Measurements from ENCODE around the gene PIGS.
"Not testable (repeated sequence)": the region's sequence is repeated elsewhere in the genome, so short reads cannot be mapped to it uniquely, and the experiment has no call there.

PIGS gene

GRCh38 chr17:28579526-28579925, 8.2 kb upstream of the PIGS start:
- DNase-seq (ENCODE audit: low read depth in 1 of 2, low spot score in 1 of 2), result no peak

- DNase-seq (ENCODE audit: low read depth in 1 of 2, low spot score in 1 of 2), result no peak
These were observed 7.2 kb upstream of the PIGS start for GRCh38 chr17:28578246-28579195.

GRCh38 chr17:28577466-28577824, 6.1 kb upstream of the PIGS start:
- DNase-seq (ENCODE audit: low read depth in 1 of 2, low spot score in 1 of 2), result no peak

GRCh38 chr17:28576758-28577465, 5.6 kb upstream of the PIGS start, which contains the start of gene ALDOC:
Gene ALDOC (minus strand): TSS chr17:28576895. CDS start chr17:28575532, 1,363 bp downstream.
- DNase-seq (ENCODE audit: low read depth in 1 of 2, low spot score in 1 of 2), result peak; percentile 91 to 96

DNA sequence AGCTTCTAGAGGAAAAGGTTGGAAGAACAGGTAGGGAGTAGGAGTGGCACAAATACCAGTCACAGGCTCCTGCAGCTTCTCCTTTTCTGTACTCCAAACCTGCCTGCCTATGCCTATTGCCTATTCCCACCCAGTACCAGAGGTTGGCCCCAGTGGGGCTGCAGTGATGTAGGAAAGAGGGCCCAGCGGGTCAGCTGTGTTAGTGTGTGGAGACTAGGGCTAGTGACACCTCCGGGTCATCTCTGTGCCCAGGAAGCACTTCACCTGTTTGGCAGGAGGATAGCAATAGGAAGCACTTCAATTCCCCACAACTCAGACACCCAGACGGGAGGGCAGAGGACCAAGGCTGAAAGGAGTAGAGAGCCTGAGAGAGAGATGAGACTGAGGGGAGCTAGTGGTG, 4.7 kb upstream of the PIGS start:
- DNase-seq (ENCODE audit: low read depth in 1 of 2, low spot score in 1 of 2), result not testable (repeated sequence)

DNA sequence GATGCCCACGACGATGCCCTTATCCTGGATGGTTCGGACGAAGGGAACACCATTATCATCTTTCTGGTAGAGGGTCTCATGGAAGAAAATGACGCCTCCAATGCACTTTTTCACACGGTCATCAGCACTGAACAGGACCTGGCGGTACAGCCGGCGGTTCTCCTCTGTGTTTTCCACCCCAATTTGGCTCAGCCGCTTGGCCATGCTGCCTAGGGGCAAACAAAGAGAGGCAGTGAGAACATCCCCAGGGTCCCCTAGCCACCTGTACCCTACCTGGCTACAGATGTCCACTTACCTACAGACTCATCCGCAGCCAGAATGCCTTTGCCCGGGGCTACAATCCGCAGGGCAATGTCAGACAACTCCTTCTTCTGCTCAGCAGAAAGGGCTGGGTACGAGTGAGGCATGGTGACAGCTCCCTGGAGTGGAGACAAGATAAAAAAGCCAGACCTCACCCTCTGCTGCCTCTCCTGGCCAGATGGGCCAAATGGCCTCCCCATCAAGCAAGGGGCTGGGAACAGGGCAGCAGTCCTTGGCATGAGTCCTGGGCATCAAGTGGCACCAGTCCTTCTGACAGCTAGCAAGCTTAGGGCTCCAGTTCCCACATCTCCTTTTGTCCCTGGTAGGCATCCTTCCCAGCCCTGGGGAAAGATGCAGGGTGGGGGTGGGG, 3.9 kb upstream of the PIGS start:
- no peak for DNase-seq (ENCODE audit: low read depth in 1 of 2, low spot score in 1 of 2)

DNA sequence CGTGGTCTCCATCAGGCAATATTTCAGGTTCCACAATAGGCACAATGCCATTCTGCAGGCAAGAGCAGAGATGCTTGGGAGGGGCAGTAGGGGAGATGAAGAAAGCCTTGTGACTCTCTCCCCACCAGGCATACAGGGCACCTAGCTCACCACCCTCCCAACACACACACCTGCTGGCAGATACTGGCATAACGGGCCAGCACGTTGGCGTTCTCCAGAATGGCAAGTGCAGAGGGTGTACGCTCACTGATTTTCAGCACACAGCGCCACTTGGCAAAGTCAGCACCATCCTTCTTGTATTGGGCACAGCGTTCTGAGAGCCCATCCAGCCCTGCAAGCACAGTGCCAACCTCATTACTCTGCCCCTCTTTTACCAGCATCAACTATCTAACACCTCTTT, 3.2 kb upstream of the PIGS start:
- no peak for DNase-seq (ENCODE audit: low read depth in 1 of 2, low spot score in 1 of 2)

GRCh38 chr17:28573966-28574480, 2.7 kb upstream of the PIGS start:
- DNase-seq (ENCODE audit: low read depth in 1 of 2, low spot score in 1 of 2), result no peak

DNA sequence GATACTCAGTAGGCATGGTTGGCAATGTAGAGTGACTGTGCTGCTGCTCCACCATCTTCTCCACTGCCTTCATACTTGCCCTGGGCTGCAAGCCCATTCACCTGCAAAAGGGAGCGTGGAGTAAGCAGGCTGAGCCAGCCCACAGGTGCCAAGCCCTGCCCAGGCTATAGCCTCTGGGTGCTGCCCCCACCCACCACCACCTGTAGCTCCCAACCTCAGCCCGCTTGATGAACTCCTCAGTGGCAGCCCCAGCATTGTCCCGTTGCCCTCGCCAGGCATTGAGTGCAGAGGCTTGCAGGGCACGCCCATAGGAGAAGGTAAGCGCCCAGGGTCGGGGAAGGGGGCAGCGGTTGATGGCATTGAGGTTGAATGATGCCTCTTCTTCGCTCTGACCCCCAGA, 2.2 kb upstream of the PIGS start:
- no peak for DNase-seq (ENCODE audit: low read depth in 1 of 2, low spot score in 1 of 2)

GRCh38 chr17:28573040-28573380, 1.7 kb upstream of the PIGS start:
- no peak for DNase-seq (ENCODE audit: low read depth in 1 of 2, low spot score in 1 of 2)

DNA sequence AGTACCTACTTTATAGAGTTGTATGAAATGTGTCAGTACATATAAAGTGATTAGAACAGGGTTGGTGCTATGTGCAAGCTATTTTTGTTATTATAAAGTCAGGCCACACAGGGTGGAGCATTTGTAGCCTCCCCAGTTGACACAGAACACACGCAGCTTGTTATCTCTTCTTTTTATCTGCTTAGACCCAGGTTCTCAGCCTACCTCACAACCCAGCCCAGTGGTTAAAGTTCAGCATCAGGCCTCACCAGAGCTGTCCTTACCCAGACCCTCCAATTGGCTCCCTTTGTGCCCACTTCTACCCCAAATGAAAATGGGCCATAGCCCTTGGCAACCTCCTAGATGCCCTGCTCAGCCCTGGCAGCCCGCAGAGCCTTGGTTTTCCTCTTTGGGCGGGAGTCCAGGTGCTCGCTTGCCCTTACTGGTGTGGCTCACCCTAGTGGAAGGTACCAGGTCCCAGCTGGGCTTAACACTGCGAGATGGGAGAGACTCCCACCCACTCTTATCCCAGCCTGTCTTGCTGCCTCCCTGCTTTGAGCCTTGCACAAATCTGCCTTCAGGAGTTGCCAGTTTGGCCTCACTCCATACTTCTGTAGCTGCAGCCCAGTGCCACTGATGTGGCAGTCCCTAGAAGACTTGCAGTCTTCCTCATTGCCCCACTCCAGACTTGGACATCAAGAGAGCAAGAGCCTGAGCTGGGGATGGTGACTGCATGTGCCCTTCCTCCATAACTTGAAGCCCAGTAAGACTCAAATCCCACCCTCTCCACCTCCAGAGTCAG, 1.1 kb upstream of the PIGS start:
- no peak for DNase-seq (ENCODE audit: low read depth in 1 of 2, low spot score in 1 of 2)

GRCh38 chr17:28570716-28571360, 486 bp downstream of the PIGS start:
- DNase-seq (ENCODE audit: low read depth in 1 of 2, low spot score in 1 of 2), result peak in 1 of 2 donors; percentile 40

- no peak for DNase-seq (ENCODE audit: low read depth in 1 of 2, low spot score in 1 of 2)
These were observed 1.9 kb downstream of the PIGS start for GRCh38 chr17:28569446-28569845.

GRCh38 chr17:28567604-28568003, 3.7 kb downstream of the PIGS start:
- DNase-seq (ENCODE audit: low read depth in 1 of 2, low spot score in 1 of 2), result no peak

DNA sequence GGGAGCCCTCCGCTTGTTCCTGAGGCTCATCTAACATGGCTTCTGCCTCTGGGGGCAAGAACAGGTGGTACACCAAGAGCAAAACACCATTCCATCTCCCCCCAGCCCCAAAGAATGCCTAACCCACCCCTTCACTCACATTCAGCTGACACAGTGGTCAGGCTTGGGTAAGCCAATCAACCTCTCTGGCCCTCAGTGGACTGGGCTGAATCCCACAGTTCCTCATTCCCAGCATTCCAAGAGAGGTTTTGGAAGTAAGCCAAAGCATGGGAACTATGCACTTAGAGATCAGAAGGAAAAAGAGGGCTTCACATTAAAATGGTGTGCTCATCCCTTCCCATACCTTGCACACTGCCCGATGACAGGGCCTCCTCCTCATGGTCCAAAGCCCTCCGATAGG, 7.8 kb downstream of the PIGS start:
- no peak for DNase-seq (ENCODE audit: low read depth in 1 of 2, low spot score in 1 of 2)

- no peak for DNase-seq (ENCODE audit: low read depth in 1 of 2, low spot score in 1 of 2)
These were observed 16.3 kb downstream of the PIGS start for GRCh38 chr17:28555022-28555421.

GRCh38 chr17:28554565-28554964, 16.8 kb downstream of the PIGS start:
- no peak for DNase-seq (ENCODE audit: low read depth in 1 of 2, low spot score in 1 of 2)

GRCh38 chr17:28553000-28553505, 18.3 kb downstream of the PIGS start:
- no peak for DNase-seq (ENCODE audit: low read depth in 1 of 2, low spot score in 1 of 2)

DNA sequence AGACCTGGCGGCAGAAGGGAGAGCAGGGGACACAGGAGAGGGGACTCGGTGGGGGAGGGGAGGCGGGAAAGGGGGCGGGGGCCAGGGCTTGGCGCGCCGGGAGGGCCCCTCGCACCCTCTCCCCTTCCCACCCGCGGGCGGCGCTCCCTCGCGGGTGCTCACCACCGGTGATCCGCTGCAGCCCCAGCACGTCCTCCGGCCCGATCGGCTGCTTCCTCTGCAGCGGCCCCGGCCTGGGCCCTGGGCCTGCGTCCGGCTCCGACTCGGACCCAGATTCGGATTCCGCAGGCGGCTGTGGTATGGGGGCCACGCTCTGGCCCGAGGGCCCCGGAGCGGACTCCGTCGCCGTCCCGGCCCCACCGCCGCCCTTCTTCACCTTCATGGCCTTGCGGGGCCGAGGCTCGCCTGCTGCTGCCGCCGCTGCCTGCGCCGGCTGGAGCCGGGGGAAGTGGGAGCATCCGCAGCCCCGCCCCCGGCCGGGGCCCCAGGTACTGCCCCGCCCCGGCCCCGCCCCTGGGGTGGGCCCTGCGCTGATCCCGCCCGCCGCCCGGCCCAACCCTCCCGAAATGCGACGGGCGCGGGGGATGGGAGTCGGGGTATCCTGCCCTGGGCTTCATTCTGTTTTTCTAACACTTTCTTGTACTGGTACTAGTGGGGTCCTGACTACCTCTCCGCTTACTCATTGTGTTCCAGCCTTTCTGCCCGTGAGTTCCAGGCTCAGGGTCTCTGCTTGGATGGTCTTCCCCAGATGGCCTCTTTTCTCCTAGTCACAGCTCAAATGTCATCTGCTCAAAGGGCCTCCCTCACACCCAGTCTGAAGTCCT, 18.9 kb downstream of the PIGS start, which contains the start of gene UNC119:
UNC119 (minus strand) TSS at position 449 of the 824 bp plus-strand sequence; CDS start at position 382, 67 bp downstream.
- DNase-seq (ENCODE audit: low read depth in 1 of 2, low spot score in 1 of 2), result peak; percentile 56 to 59

All from activated CD4-positive, alpha-beta T cell treated with anti-CD3 and anti-CD28 coated beads, Interleukin-2, amount 50 U/mL, for 24 hours (primary cell).